ENCODE data around the gene SYCP2.
A peak's percentile ranks its signal among the peaks of the same experiment; 100 is the strongest.

SYCP2 gene

DNA sequence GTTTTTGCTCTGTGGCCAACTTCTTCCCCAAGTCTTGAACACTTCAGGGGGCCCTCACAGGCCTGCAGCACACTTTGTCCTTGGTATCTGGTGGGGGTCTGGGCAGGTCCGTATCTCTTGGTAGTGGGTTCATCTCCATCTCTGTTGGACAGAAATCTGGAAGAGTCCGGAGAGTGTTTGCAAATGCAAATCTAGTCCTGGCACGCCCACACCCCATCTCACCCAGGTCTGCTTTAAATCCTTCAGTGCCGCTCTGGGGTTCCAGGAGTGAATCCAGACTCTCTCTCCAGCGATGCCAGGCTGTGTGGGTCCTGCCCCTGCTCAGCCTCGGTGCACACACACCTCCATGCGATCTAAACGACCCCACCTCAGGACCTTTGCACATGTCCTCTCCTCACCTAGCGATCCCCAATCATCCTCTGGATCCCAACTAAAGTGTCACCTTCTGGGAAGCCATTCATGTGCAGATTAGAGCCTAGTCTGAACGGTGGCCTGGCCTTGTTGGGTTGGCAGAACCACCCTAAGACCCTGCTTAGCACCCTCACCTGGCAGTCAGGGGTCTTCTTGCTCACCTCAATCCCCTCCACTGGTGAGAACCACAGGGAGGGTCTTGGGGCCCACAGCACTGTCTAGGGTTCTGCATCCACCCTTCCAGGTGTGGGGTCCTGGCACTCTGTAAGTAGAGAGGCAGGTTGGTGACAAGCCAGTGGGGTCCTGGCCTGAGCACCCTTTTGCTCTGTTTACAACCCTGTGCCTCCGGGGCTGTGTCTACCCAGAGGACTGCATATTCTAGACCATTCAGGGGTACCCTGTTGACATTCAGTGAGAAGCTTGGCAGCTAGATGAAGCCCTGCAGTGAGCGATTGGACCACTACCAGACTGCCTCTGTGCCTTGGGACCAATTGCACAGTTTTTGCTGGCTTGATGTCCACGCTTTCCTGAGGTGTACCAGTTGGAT is 100.8 kb downstream of the SYCP2 start:
- DNase-seq, result no peak

DNA sequence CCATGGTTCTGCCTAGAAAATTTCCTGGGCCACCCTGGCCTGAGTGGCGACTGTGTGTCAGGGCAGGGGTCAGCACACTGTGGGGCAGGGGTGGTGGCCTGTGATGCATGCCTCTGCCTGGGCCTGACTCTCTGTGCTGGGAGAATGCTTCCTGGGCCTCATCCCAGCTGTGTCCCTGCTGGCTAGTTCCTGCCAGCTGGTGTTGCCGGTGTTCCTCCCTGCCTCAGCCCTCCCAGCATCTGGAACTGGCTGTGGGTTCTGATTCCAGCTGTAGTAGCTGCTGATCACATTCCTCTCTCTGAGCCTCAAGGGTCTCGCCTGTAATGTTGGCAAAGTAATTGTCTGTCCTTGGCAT is 101.5 kb downstream of the SYCP2 start:
- no peak for DNase-seq

DNA sequence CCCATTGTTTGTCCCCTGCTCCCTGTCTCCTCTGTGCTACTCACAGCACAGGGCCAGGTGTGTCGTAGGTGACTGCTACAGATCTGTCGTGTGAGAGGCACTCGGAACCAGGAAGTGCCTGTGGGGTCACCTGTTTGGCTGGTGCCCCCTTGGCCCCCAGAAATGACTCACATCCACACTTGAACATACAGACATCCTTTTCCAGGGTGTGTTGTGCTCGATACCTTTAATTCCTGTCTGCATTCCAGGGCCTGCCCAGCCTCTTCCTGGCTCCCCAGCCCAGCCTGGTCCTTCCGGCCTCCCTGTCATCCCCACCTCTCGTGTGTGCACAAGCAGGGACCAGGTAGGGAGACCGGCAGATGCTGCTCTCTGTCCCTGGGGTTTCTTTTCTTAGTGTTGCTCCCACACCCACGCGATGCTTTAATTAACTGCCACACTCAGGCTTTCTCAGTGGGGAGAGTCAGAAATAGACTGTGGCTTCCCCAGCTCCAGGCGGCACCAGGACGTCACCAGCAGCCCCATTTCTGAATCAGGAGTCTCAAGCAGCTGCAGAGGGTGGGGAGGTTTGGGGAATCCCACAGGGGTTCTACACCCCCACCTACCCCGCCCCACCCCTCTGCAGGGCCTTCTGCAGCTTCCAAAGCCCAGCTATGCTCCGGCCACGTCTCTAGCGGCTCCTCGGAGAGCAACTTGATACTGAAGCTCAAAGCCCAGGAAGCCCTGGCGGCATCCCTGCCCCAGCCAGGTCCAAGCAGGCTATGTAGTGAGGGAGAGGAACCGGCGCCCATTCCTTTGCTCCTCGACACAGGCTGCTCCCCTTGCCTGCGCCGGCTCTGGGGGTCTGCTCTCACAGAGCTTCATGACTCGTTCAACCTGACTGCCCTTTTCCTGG is 102.2 kb downstream of the SYCP2 start:
- DNase-seq, result peak; percentile 25

DNA sequence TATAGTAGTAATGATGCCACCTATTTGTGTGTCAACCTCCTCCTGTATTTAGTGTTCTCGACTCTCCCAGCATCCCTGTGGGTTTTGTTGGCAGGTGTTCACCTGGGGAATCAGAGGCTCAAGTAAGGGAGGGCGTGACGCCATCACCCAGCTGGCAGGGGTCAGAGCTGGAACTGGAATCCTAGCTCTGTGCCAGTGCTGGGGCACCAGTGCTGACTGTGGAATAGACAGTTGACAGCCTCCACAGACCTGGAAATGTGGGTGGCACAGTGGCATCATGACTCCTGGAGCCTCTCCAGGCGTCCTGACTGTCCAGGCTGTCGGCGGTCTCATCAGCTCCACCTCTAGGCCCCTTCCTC is 102.8 kb downstream of the SYCP2 start:
- peak; percentile 48 for DNase-seq

DNA sequence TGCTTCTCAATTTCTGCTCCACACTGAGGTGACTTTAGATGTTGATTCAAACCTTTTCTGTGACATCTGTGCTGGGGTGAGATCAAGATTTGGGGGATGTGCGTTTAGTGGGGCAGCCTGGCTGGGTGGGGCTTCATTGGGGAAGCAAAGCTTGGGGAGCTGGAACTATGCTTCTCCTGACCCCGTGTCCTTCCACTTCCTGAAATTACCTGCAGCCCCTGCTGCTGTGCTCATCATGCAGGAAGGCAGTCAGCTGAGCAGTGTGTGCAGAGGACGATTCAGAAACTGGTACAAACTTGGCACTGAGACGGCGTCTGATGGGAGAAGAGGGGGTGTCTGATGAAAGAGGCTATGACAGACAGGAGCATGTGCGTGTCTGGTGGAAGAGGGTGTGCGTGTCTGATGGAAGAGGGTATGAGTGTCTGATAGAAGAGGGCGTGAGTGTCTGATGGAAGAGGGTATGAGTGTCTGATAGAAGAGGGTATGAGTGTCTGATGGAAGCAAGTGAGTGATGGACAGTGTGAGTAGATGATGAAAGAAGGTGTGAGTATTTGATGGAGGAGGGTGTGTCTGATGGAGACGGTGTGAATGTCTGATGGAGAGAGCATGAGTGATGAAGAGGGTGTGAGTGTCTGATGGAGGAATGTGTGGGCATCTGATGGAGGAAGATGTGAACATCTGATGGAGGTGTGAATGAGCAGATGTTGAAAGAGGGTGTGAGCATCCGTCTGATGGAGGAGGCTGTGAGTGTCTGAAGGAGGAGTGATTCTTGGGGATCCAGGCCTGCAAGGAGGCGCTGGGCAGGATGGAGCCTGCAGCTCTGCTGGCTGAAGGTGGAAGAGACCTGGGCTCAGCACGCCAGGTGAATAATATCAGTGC is 103.4 kb downstream of the SYCP2 start:
- no peak for DNase-seq

DNA sequence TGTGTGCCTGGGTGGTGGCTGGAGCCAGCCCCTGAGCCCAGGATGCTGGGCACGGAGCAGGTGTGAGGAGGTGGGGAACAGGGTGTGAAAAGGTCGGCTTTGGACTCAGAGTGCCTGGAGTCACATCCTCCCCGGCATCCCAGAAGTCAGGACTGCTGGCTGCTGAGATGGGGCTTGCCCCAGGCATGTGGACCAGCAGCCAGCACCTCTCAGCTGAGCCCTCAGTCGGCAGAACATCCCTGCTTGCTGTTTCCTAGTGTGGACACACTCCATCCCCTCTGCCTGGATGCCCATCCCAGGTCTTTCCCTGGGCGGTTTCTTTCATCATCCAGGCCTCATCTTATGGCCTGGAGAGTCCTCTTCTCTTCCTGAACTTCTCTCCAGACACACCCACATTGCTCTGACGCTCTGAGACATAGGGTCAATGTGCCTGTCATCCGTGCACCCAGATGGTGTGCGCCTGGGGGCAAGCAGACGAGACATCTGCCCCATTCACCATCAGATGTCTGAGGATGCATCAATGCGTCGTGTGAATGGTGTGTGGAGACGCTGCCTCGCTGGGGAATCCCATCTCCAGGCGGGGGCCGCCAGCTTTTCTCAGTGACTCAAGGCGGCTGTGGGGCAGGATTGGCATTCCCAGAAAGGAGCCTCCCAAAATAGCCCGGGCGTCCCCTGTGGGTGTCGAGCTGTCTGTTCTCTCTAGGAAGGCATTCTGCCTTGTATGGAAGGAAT is 104.2 kb downstream of the SYCP2 start:
- DNase-seq, result no peak

DNA sequence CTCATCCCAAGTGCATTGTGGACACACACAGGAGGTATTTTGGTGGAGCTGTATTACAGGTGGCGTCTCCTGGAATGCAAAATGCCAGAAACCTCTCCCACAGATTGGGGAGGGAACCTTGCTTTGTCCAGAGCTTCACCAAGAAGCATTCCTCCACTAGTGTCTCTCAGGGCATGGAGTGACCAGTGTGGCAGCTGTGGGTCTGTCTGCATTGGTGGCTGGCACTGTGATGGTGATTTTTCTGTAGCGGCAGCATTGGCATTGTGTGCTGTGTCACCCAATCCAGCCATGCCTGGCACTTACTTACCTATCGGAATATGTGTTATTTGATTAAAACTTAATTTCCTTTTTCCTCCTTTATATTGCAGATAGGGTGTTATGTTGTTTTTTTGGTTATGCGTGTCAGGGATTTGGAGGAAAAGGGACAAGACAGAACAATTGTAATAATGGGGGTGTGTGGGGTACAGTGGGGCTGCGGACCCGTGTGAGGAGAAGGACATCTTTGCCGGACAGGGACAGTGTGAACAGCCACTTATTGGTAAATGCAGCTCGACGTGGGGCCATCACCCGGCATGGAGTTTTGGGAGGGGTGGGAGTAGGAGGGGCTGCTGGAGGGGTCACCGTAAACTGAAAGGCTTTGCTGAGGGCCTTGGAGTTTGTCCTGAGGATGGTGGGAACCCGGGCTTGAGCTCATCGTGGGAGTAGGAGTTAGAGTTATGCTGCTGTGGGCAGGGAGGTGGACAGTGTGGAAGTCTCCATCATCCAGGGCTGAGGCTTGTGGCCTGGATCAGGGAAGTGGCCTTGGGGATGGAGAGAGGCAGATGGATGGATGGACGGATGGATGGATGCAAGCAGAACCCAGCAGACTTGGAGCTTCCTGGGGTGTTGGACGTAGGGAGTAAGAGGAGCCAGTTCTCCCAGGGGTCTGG is 105.0 kb downstream of the SYCP2 start:
- DNase-seq, result no peak

DNA sequence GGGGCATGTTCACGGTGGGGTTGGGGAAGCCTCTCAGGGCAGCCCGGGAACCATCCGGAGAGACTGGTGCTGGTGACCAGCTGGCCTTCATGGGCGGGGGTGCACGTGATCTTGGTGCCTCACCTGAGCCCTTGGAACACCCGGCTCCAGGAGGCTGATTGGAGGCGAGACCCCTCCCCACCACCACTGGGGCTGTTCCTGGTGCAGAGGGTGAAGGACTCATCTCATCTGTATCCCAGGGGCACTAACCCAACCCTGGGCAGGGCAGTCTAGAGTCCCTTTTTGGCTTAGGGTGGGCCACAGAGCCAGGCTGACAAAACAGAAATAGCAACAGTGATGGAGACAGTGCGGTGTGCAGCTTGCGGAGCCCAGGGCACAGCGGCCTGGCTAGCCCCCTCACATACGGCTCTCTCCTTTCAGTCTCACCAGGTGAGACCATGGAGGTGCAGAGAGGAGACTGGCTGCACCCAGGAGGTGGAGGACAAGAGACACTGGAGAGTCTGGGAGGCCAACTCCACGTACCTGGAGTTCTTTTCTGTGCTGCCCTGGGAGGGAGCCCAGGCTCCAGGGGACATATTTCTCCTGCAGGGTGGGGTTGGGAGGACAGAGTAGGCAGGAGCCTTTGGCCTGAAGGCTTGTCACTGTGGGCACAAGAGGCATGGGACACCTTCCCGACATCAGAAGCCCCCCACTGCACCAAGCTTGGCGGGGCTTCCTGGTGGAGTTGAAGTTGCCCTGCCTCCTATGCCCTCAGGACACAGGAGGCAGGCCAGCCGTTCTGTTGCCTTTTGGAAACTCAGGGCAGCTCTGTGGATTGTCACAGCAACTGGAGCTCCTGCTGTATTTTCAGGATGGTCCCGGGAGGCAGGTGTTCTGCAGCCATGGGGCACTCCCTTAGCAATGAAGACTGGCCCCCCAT is 106.0 kb downstream of the SYCP2 start:
- DNase-seq, result no peak

DNA sequence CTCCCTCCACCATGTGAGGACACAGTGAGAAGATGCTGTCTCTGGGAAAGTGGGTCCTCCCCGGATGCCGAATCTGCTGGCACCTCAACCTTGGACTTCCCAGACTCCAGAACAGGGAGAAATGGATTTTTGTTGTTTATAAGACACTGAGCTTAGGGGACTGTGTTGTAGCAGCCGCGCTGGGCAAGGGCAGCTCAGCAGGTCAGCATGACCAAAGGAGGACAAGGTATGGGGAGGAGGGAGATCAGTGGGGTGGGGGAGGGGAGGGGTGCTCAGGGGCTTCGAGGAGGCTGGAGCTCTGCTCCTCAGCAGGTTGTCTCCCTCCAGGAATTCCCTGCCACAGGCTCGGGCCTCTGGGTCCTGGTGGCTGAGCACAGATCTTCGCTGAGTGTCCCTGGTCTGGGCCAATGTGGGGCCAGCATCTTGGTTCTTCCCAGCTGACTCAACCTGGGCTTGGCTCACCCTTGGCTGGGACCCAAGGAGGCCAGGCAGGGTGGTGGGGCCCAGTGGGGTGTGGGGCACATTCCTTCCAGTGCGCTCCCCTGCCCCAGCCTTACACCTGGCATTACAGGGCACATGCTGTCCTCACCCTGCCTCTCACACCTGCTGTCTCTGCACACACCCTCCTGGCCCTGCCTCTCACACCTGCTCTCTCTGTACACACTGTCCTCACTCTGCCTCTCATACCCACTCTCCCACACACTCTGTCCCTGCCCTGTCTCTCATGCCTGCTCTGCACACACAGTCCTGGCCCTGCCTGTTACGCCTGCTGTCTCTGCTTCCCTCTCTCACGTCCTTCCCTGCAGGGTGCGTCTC is 107.3 kb downstream of the SYCP2 start:
- DNase-seq, result peak; percentile 73

DNA sequence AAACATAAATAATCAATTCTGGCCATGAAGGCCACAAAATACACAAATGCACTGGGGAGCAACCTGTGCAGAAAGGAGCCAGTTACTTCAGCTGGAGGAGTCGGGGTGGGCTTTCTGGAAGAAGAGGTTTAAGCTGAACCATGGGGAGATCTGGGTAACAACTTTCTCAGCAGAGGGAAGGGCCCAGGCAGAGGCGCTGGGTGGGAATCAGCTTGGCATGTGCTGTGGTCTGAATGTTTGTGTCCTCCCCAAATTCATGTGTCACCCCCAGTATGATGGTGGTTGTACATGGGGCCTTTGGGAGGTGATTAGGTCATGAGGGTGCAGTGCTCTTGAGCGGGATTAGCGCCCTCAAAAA is 107.9 kb downstream of the SYCP2 start:
- no peak for DNase-seq

DNA sequence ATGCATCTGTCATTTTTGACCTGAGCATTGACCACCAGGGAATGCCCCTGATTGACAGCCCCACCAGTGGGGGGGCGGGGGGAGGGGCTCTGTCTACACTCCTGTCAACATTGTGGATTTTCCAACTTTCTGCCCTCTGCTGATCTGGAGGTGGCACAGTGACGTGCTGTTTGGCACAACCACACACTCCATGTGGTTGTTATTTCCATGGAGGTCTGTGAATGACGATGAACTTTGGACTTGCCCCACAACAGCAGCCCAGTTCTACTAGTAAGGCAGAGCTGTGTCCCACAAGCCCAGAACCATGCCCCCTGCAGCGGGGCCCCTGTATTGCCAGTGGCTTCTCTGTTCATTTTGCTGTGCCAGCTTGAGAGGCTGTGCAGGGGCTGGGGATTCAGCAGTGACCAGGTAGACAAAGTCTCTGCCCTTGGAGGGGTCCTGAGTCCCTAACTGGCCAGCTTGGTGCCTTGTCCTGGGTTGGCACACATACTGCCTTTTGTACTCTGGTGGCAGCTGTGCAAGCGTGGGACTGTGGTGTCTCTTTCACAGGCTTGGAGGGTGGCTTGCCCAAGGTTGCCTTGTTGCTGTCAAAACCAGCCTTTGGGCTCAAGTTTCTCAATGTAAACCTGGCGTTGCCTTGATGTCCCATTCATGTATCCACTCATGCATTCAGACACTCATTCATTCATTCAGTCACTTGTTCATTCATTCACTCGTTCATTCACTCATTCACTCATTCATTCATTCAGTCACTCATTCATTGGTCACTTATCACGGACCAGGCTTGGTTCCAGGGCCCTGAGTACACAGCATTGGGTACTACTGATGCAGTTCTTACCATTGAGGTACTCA is 108.5 kb downstream of the SYCP2 start:
- DNase-seq, result no peak

DNA sequence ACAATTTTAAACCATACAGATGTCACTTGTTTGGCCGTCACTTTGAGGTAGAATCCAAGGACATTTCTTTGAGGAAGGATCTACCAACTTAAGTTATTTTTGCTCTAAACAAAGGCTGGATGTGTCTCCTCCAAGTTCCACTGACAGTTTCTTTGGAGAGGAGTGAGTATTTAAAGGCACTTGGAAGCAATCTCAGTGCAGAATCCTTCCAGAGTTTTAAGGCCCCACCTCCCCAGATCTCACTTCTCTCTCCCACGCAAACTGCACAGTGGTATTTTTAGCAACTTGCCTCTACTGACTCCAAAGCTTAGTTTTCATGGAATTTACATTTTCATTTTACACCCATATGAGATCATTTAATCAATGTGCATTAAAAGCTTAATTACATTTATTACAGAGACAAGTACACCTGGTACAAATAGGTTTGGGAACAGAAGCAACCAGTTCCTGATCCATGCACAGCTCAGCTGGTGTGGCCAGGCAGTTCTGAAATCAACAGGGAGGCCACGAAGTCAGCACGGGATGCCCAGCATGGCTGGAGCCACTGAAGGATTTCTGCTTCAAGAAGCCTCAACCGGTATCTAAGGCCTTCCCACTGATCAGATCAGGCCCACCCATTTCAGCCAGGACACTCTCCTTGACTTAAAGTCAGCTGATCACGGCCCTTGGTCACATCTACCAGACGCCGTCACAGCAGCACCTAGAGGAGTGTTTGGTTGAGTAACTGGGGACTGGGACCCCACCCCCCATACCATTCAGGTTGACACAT is 109.8 kb downstream of the SYCP2 start:
- no peak for DNase-seq

DNA sequence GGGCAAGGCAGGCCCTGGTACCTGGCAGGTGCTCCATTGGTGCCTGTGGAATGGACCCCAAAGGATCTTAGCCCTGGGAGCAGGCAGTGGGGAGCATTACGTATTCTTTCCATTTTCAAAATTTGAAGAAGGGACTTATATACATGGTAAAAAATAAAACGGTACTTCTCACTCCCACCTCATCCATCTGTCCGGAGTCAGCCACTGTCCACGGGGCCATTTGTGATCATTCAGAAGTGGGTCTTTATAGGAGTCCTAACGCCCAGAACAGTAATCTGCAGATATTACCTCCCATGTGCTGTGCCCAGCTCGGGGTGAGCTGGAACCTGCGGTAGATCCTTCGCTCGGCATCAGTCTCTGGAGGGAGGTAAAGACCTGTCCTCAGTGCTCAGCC is 110.4 kb downstream of the SYCP2 start:
- no peak for DNase-seq

DNA sequence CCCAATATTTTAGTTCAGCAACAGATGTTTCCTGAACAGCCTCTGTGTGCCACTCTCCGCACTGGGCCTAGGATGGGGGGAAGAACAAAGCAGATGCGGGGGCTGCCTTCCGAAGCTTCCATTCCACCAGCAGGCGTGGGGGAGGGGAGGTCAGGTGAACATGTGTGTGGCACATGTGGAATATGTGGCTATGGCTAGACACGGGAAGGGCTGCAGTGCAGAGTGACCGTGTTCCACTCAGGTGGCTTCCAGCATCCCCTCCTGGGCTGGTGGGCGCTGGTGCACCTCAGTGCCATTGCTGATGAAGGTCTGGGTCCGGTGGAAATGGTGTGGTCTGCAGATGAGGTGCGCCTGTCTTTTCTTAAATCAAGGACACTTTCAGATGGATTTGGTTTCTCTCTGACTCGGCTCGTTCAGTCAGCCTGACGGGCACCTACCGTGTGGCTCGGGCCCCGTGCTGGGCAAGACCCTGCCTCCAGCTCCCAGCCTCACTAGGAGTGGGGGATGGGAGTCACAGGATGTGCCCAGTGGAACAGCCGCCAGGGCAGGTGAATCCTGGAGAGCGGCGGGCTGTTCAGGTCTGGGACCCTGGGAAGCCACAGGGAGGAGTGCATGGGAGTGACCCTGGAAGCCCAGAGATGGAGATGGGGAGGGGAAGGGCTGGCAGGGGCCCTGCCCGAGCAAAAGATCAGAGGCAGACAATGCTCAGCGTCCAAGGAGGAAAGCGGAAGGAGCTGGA is 111.0 kb downstream of the SYCP2 start:
- no peak for DNase-seq

DNA sequence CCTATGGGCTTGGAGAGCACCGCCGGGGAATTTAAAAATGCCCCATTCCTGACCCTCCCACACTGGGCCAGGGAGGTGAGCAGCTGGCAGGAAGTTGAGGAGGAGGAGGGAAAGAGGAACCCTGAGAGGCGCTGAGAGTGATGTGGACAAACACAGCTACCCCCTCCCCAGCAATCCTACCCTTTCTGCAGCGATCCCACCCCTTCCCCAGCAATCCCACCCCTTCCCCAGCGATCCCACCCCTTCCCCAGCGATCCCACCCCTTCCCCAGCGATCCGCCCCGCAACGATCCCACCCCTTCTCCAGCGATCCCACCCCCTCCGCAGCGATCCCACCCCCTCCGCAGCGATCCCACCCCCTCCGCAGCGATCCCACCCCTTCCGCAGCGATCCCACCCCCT is 111.6 kb downstream of the SYCP2 start:
- DNase-seq, result no peak

DNA sequence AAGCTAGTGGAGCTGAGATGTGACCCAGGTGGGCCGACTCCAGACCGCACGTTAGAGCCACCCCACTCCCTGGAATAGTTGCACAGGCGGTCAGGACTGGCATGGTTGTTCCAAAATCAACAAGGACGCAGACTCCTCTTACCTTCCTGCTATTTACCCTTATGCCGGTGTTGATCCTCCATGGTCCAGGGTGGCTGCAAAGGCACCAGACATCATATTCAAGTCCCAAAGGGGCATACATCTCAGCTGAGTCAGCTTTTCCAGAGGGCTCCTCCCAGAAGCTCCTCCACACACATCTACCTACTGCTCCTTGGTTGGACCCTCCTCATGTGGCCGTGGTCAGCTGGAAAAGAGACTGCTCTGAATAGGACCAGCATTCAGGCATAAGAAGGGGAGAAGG is 112.2 kb downstream of the SYCP2 start:
- DNase-seq, result no peak
